SKM-1 (cell line): ENCODE data around the gene SMPD3.

Source experiments
- DNase-seq: peaks from one replicate; lab custom pipeline; 2025; ENCODE audit not compliant: unreplicated experiment; lab: John Stamatoyannopoulos, UW

The SMPD3 gene

DNA sequence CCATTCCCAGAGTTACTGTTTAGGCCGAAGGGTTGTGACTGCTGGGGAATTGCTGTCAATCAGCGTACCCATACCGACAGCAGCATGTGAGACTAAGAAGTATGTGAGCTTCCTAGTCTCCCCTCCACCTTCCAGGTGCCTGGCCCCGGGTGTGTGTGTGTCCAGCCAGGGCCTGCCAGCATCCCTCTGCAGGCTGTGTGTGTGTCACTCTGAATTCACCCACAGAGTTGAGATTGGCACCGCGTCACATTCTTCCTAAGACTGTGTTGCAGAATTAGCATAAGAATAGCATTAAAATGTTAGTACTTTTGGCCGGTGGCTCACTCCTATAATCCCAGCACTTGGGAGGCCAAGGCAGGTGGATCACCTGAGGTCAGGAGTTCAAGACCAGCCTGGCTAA is 105.7 kb downstream of the SMPD3 start:
- DNase-seq = no peak

DNA sequence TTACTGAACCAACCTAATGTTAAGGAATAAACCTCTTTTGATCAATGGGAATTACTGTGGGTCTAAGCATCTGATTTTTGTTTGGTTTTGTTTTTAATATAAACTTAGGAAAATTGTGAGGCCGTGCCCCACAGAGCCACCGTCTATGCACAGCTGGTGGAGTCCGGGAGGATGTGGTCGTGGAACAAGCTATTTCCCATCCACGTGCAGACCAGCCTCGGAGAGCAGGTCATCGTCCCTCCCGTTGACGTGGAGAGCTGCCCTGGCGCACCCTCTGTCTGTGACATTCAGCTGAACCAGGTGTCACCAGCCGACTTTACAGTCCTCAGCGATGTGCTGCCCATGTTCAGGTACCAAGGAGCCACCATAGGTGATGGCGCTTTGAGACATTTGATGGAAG is 109.1 kb downstream of the SMPD3 start:
- DNase-seq = no peak

DNA sequence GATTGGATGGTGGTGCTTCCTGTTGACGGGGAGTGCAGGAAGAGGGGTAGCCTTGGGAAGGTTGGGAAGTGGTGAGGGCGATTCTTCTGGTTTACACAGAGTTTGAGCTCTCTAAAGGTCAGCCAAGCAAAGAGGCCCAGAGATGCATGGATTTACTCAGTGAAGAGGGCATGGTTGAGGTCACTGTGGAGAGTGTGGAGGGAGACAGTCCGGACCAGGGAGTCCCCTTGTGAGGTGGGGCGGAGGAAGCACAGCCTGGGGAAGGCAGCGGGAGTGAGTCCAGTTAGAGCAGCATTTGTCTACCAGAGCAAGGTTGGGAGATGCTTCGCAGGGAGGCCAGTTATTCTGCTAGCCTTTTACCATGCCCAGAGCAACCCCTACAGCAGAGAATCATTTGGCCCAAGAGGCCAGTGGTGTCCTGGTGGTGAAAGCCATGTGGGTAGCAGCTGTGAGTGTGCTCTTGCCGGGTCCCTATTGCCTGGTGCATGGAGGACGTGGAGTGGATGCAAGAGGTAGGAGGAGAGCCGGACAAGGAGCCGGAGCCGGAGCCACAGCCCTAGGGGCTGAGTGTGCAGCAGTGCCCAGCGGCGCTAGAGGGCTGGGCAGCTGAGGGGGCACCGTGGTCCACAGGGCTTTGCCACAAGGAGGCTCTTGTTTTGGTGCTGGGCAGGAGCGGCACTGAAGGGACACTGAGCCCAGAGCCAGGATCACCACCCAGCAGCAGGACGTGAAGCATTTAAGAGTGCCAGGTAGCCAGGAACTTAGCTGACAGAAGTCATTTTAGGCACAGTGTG is 109.8 kb downstream of the SMPD3 start:
- DNase-seq = no peak

DNA sequence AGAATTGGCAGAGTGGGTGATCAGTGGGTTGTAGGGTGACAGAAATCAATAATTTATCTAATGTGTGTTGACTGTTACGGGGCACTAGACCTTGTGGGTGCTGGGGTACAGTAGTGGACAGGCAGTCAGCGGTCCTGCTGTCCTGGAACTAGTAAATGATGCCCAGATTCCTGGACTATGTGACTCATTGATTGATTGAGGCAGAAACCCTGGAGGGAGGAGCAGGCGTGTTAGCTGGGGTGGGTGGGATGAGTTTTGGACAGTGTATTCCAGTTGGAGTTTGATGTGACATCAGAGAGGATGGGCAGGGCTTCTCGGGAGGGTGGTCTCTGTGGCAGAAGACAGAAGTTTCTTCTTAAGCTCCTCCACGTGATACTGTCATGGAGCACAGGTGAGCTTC is 113.1 kb downstream of the SMPD3 start:
- DNase-seq = no peak

DNA sequence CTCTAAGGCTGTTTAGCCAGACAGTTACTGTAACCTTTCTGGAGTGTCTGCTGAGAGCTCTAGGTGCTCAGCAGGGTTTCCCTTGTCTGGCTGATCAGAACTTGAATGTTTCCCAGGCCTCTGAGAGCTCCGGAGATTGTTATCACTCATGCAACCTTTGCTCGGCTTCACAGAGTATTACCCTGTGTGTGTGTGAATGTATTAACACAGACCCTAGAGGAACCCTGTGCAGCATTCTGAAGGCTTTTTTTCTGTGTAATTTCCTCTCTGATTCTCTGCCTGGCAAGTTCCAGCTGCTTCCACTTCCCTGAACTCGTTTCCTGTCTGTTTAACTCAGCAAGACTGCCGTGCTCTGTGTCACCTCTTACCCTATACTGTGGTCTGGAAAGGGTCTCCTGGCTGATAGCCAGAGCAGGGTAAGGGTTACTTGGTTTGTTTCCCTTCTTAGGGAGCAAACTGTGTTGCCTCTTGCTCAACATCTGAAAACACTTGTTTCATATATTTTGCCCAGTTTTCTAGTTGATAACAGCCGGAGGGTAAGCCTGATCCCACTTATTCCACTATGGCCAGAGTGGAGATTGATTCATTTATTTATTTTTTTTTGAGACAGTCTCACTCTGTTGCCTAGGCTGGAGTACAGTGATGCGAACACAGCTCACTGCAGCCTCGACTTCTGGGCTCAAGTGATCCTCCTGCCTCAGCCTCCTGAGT is 115.7 kb downstream of the SMPD3 start:
- DNase-seq = peak; percentile 96

DNA sequence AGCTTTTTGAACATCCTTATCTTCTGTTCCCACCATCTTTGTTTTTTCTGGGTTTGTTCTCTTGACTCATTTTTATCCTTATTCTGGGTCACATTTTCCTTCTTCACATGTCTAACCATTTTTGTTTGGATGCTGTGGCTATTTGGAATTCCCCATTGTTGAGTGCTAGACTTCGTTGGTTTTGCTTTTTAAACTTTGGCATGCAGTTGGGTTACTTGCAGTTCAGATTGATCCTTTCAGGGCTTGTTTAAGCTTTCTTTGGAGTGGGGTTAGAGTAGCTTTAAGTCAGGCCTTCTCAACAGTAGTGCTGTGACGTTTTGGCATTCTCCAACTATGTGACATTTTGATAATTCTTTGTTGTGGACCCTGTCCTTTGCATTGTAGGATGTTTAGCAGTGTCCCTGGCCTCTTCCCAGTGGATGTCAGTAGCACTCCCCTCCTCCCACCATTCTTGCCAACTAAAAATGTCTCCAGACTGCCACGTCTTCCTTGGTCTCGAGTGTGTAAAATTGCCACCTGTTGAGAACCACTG is 116.4 kb downstream of the SMPD3 start:
- DNase-seq = no peak

DNA sequence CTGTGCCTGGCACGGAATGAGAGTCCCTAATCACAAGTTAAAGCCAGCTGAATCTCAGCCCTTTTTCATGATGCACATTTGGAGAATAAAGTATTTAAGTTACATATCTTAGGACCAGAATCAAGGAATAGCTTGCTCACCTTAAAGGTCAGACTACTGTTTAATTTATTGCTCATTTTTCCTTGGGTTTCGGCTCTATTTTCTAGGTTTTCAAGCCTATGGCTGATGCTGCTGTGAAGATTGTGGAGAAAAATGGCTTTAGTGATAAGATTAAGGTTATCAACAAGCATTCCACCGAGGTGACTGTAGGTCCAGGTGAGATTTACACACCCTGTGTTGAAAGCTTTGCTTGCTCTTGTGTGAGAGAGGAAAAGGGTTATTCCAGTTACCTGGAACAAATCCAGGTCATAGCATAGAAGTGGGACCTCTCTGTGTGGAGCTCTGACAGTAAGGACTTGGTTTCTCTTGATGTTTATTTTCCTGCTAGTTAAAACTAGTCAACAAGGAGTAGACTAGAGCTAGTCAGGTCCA is 119.4 kb downstream of the SMPD3 start:
- DNase-seq = no peak

DNA sequence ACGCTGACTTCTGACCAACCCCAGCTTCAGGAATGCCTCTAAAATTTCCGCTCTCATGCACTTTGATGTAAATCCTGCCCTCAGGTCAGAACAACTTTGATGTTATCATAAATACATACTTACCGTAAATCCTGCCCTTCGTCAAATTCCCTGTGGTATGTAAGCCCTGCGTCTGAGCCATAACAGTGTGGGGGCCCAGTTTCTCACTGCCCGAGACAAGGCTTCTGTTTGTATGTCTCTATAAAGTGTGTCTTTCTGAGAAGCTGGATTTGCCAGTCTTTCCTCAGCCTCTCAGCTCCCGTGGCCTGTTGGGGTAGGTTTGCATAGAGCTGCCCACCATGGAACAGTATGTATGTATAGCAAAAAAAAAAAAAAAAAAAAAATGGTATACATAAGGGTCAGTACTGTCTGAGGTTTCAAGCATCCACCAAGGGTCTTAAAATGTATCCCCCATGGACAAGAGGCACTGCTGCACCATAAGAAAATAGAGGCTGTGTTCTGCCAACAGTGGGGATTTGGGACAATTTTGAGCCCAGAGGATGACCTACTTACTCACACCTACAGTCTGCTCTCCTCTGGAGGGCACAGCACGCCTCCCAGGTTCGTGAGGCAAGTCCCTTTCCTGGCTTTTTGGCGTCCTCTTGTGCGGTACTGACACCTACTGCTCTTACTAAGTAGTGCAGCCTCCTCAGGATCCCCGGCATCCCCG is 120.0 kb downstream of the SMPD3 start:
- peak; percentile 64 for DNase-seq

DNA sequence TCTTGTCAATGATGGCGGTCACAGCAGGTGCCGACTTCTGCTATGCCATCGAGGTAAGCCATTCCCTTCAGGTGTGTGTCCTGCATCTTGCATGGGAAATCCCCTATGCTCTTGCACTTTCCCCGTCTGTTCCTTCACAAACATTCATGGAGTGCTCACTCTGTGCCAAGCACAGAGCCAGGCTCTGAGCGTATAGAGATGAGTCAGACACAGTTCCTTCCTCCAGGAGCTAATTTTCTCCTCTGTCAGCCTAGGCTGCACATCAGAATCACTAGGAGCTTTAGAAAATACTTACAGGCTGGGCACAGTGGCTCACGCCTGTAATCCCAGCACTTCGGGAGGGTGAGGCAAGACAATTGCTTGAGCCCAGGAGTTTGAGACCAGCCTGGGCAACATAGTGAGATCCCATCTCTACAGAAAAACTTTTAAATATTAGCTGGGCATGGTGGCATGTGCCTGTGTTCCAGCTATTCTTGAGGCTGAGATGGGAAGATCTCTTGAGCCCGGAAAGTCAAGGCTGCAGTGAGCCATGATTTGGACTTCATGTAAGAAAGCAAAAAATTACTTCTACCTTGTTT is 123.4 kb downstream of the SMPD3 start:
- DNase-seq = no peak

DNA sequence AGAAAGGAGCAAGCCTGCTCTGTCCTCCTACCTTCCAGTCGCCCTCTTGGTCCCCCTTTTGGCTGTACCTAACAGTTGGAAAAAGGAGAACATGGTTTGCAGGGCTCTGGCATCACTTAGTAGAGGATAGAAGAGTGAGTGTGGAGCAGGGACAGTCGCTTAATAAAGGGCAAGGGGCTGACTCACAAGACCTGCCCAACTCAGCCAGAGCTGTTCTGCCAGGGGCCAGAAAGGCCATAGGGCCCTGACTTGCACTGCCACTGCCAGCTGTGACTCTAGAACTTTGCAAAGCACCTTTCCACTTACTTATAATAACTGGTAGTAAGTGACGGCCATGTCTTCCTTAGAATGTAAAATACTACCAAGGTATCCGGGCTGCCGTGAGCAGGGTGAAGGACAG is 124.0 kb downstream of the SMPD3 start:
- DNase-seq = no peak

DNA sequence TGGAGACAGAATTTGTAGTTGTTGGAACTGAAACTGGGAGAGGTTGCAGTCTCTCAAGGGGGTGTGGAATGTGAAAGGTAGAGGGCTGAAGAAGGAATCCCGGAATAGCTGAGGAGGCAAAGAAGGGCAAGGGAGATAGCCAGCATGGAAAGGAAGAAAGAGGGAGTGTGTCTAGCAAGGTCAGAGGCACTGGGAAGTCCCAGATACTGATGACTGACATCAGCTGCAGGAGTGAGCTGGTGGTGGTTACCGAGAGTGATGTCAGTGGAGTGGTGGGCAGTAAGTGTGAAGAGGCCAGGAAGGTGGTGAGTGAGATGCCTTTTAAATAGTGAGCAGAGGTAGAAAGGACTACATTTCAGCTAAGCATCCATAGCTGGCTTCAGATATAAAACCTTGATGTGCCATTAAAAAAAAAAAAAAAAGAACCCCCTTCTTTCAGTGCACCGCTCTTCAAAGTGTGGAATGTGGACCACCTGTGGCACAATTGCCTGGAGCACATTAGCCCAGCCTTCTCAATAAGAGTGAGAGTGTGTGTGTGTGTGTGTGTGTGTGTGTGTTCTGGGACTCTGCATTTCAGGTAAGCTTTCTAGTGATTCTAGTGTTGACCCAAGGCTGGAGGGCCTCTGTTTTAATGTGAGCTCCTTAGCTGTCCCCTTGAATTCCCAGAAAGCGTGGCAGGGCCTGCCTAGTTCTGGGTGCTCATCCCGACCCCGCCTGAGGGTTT is 129.0 kb downstream of the SMPD3 start:
- no peak for DNase-seq

DNA sequence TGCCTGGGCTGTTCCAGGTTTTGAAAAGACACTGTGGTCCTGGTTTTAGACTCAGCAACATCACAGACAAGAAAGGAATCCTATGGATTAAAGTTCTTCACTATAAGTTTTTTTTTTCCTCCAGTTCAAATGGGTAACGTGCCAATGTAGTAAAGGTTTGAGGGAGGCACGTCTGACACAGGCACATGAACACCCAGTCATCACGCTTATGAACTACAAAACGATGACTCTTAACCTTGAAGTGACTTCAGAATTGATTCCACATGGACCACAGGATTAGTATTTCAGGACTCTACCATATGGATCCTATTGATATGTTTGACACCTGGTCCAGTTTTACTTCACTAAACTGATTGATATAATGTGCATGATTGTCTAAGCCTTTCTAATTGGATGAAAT is 135.2 kb downstream of the SMPD3 start:
- DNase-seq = no peak

DNA sequence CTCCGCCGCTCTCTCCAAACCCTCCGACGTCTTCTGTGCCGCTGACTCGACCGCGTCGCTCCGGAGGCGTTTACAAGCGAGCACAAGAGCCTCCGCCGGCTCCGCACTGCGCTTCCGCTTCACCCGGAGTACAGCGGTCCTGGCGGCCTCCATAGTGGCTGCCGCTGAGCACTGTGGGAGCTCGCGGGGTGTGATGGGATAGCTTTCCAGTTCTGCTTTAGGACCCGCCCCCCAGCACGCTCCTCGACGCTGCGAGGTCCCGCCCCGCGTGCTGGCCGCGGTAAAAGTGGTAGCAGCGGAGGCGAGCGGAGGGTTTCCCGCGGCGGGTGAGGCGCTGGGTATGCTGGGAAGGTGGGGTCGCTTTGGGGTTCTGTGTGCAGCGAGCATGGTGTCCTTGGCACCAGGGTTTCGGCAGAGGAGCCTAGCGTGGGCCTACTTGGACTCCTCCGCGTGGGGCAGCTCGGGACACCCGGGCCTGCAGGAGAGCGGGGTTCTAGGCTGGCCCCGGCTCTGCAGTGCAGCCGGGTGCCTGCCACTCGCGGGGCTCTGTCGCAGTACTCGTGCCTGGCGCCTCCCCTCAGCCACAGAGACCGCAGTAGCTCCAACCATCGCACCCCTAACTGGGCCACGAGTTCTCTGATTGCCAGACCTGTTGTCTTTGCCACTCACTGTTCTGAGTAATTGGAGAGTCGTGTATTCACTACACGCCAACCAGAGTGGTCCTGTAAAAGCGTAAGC is 137.4 kb downstream of the SMPD3 start, which contains the start of the genes PRMT7 and SLC7A6OS:
PRMT7 (plus strand) TSS at position 246 of the 738 bp plus-strand sequence. CDS start 4,961 bp downstream, outside the sequence.
SLC7A6OS (minus strand) TSS at position 173 of the 738 bp plus-strand sequence; CDS start at position 153, 20 bp downstream.
- peak; percentile 95 for DNase-seq

DNA sequence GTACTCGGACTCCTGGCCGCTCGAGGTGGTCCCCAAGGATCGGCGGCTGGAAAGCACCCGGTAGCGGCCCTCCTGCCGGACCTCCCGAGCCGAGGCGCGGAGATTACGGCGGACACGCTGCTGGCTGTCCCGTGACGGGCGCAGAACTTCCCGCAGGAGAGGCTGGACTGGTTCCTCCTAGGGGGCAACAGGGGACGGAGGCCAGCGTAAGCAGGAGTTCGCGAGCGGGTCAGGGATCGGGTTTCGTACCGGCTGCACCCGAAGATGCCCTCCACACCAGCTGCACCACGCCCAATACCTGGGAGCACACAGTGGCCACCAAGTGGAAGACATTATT is 137.9 kb downstream of the SMPD3 start:
- DNase-seq = no peak

DNA sequence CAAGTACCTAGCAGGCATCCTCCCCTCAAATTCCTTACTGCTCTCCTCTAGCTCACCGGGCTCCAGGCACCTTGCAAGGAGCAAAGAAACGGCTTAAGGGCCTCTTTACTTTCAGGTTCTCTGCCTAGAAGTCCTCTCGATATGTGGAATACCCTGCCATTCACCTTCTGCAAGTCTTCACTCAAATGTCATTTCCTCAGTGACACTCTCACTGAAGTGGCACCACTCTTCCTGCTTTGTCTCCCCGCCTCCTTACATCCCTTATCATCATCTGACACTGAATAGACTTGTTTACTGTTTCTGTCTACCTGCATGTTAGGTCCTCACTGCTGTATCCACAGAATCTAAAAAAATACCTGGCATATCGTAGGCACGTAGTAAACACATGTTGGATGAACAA is 138.5 kb downstream of the SMPD3 start:
- DNase-seq = no peak
